K562 (cell line): ENCODE results near the gene GNGT2. TPM values are rescaled to one million over a fixed set of nuclear protein-coding genes. Genes with fewer than 3 reads are reported as not detected.

Experiments used
- CTCF ChIP-seq, 3 experiments: IDR thresholded peaks in 2 of 3; conservative IDR thresholded peaks in 1 of 3; 2 replicates each; pipeline ENCODE4 v1.5.1; 2011 to 2012; ENCODE audit warnings: low read length in 3 of 3, mild to moderate bottlenecking in 3 of 3, control low read depth in 2 of 3, improper control_type of control experiment in 1 of 3, inconsistent platforms in 1 of 3, low read depth in 1 of 3, mixed read lengths in 1 of 3, moderate library complexity in 1 of 3; ENCODE audit not compliant: insufficient read depth in 2 of 3
- GTF2A2 ChIP-seq: IDR thresholded peaks from 2 replicates; pipeline ENCODE4 v1.6.1; 2016; ENCODE audit warnings: mild to moderate bottlenecking, missing genetic modification characterization, missing compliant biosample characterization
- RBM14 ChIP-seq: fragments of 200-400 bp; formaldehyde crosslinking; IDR thresholded peaks from 2 replicates; pipeline ENCODE4 v1.6.1; 2018; ENCODE audit warnings: low read depth, mild to moderate bottlenecking, low read length, moderate library complexity, borderline replicate concordance; ENCODE audit not compliant: insufficient read depth
- RFX1 ChIP-seq: fragments of 450-650 bp; IDR thresholded peaks from 2 replicates; pipeline ENCODE4 v1.6.1; 2016; ENCODE audit warnings: mild to moderate bottlenecking, moderate library complexity
- SAFB ChIP-seq: fragments of 200-400 bp; formaldehyde crosslinking; IDR thresholded peaks from 2 replicates; pipeline ENCODE4 v1.6.1; 2017; ENCODE audit warnings: low read depth, low read length, borderline replicate concordance
- SFPQ ChIP-seq: fragments of 200-400 bp; formaldehyde crosslinking; IDR thresholded peaks from 2 replicates; pipeline ENCODE4 v1.6.1; 2017; ENCODE audit warnings: mild to moderate bottlenecking, low read depth, low read length, moderate library complexity
- SIN3B ChIP-seq: fragments of 450-650 bp; IDR thresholded peaks from 2 replicates; pipeline ENCODE4 v1.6.1; 2017; ENCODE audit warnings: low read depth, mild to moderate bottlenecking, moderate library complexity
- TAF7 ChIP-seq: fragments of 450-650 bp; IDR thresholded peaks from 2 replicates; pipeline ENCODE4 v1.6.1; 2016; ENCODE audit warnings: missing genetic modification characterization, missing compliant biosample characterization
- ZNF41 ChIP-seq: fragments of 250-450 bp; sonication (Bioruptor Pico); conservative IDR thresholded peaks from 2 replicates; pipeline ENCODE4 v1.4.0; 2020; ENCODE audit warnings: mild to moderate bottlenecking
- polyA plus RNA-seq, 8 experiments: library from polyadenylated mRNA; depleted of rRNA in 4 of 8; stranded (reverse) in 5 of 8; unstranded in 3 of 8; fragments of >200 nt; fragmentation: Nextera tagmentation in 2 of 8; fragmentation: Illumina TruSeq in 1 of 8; extraction: Ambion mirVana in 2 of 8; extraction: Trizol in 1 of 8; gene quantifications; 2 replicates each; pipeline versions ENCODE4 v1.2.1 to v1.2.3, GENCODE V29; 2011 to 2014; ENCODE audit warnings: inconsistent platforms in 1 of 8, missing spikeins in 1 of 8
- total RNA-seq, 7 experiments: library from RNA; depleted of rRNA in 6 of 7; stranded (reverse); fragments of >200 nt in 6 of 7; fragmentation: Illumina TruSeq in 2 of 7; extraction: Trizol in 2 of 7; gene quantifications; 2 replicates each; pipeline versions ENCODE4 v1.2.1 to v1.2.3, GENCODE V29; 2011 to 2021; ENCODE audit warnings: low replicate concordance in 1 of 7
- TF ChIP-seq, protein P1 (sequence below): IDR thresholded peaks from 2 replicates; pipeline ENCODE4 v1.6.1; 2012; ENCODE audit warnings: low read depth, low read length, improper control_type of control experiment, borderline replicate concordance
- TF ChIP-seq, protein P2 (sequence below): fragments of 250-450 bp; sonication (Bioruptor Pico); IDR thresholded peaks from 2 replicates; pipeline ENCODE4 v1.8.0; 2022; ENCODE audit warnings: inconsistent platforms
- TF ChIP-seq, protein P3 (sequence below): fragments of 450-650 bp; IDR thresholded peaks from 2 replicates; pipeline ENCODE4 v1.6.1; 2018; ENCODE audit not compliant: partially characterized antibody
- TF ChIP-seq, protein P4 (sequence below): fragments of 250-450 bp; sonication (Bioruptor Pico); IDR thresholded peaks from 2 replicates; pipeline ENCODE4 v1.4.0; 2020

GNGT2 gene
- total and polyA plus RNA-seq, 9 of the 15 experiments (the other 6 are each of a cell fraction or from before 2014, with no cell fraction given), result not detected

- TF ChIP-seq TAF7 (tag) (no peak), RFX1 (no peak), ZNF41 (CRISPR knock-in tag) (no peak), SIN3B (peak; percentile 34; the same call in 1 of the 2 replicates), CTCF (IDR thresholded peaks at IDR 0.05 in 2 of 3, conservative IDR thresholded peaks at IDR 0.05 in 1 of 3; ENCODE audit: insufficient read depth in 2 of 3, low read depth in 1 of 3, low read length in 3 of 3) (peak; percentile 43 to 59 (median 45)), SAFB (peak; percentile 80; the same call in 1 of the 2 replicates), GTF2A2 (tag) (no peak), SFPQ (no peak), RBM14 (peak; percentile 92; the same call in 1 of the 2 replicates)
- TF ChIP-seq, protein P1, sequence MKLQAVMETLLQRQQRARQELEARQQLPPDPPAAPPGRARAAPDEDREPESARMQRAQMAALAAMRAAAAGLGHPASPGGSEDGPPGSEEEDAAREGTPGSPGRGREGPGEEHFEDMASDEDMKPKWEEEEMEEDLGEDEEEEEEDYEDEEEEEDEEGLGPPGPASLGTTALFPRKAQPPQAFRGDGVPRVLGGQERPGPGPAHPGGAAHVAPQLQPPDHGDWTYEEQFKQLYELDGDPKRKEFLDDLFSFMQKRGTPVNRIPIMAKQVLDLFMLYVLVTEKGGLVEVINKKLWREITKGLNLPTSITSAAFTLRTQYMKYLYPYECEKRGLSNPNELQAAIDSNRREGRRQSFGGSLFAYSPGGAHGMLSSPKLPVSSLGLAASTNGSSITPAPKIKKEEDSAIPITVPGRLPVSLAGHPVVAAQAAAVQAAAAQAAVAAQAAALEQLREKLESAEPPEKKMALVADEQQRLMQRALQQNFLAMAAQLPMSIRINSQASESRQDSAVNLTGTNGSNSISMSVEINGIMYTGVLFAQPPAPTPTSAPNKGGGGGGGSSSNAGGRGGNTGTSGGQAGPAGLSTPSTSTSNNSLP, result no peak
- TF ChIP-seq, protein P2, sequence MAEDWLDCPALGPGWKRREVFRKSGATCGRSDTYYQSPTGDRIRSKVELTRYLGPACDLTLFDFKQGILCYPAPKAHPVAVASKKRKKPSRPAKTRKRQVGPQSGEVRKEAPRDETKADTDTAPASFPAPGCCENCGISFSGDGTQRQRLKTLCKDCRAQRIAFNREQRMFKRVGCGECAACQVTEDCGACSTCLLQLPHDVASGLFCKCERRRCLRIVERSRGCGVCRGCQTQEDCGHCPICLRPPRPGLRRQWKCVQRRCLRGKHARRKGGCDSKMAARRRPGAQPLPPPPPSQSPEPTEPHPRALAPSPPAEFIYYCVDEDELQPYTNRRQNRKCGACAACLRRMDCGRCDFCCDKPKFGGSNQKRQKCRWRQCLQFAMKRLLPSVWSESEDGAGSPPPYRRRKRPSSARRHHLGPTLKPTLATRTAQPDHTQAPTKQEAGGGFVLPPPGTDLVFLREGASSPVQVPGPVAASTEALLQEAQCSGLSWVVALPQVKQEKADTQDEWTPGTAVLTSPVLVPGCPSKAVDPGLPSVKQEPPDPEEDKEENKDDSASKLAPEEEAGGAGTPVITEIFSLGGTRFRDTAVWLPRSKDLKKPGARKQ (CRISPR knock-in tag), result no peak
- TF ChIP-seq, protein P3, sequence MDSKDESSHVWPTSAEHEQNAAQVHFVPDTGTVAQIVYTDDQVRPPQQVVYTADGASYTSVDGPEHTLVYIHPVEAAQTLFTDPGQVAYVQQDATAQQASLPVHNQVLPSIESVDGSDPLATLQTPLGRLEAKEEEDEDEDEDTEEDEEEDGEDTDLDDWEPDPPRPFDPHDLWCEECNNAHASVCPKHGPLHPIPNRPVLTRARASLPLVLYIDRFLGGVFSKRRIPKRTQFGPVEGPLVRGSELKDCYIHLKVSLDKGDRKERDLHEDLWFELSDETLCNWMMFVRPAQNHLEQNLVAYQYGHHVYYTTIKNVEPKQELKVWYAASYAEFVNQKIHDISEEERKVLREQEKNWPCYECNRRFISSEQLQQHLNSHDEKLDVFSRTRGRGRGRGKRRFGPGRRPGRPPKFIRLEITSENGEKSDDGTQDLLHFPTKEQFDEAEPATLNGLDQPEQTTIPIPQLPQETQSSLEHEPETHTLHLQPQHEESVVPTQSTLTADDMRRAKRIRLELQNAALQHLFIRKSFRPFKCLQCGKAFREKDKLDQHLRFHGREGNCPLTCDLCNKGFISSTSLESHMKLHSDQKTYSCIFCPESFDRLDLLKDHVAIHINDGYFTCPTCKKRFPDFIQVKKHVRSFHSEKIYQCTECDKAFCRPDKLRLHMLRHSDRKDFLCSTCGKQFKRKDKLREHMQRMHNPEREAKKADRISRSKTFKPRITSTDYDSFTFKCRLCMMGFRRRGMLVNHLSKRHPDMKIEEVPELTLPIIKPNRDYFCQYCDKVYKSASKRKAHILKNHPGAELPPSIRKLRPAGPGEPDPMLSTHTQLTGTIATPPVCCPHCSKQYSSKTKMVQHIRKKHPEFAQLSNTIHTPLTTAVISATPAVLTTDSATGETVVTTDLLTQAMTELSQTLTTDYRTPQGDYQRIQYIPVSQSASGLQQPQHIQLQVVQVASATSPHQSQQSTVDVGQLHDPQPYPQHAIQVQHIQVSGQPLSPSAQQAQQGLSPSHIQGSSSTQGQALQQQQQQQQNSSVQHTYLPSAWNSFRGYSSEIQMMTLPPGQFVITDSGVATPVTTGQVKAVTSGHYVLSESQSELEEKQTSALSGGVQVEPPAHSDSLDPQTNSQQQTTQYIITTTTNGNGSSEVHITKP, result no peak
- TF ChIP-seq, protein P4, sequence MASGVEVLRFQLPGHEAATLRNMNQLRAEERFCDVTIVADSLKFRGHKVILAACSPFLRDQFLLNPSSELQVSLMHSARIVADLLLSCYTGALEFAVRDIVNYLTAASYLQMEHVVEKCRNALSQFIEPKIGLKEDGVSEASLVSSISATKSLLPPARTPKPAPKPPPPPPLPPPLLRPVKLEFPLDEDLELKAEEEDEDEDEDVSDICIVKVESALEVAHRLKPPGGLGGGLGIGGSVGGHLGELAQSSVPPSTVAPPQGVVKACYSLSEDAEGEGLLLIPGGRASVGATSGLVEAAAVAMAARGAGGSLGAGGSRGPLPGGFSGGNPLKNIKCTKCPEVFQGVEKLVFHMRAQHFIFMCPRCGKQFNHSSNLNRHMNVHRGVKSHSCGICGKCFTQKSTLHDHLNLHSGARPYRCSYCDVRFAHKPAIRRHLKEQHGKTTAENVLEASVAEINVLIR, result peak; percentile 31; the same call in 1 of the 2 replicates
These were observed 18.2 kb downstream of the GNGT2 start (continued) for GRCh38 chr17:49191917-49192741.
